Mucosa of stomach (tissue), 1 donor: ENCODE results near the gene MYO1E.
"Not testable (repeated sequence)": the region's sequence is repeated elsewhere in the genome, so short reads cannot be mapped to it uniquely, and the experiment has no call there.

Experiments
- H3K27me3 ChIP-seq: one replicate; pipeline ENCODE4 v1.7.0; 2013; ENCODE audit warnings: mild to moderate bottlenecking, low read length; ENCODE audit not compliant: control insufficient read depth, insufficient read depth
- H3K36me3 ChIP-seq: one replicate; pipeline ENCODE4 v1.7.0; 2013; ENCODE audit warnings: low read length; ENCODE audit not compliant: control insufficient read depth, insufficient read depth
- H3K4me1 ChIP-seq: one replicate; pipeline ENCODE4 v1.7.0; 2013; ENCODE audit warnings: mild to moderate bottlenecking, low read length; ENCODE audit not compliant: control insufficient read depth, insufficient read depth
- H3K4me3 ChIP-seq: one replicate; pipeline ENCODE4 v1.7.0; 2013; ENCODE audit warnings: low read length
- H3K9ac ChIP-seq: one replicate; pipeline ENCODE4 v1.7.0; 2013; ENCODE audit warnings: mild to moderate bottlenecking, low read length, moderate library complexity
- H3K9me3 ChIP-seq: one replicate; pipeline ENCODE4 v1.7.0; 2013; ENCODE audit warnings: mild to moderate bottlenecking, low read length, moderate library complexity; ENCODE audit not compliant: control insufficient read depth
- donor health status: Pancreatic carcinoma.

Gene MYO1E

GRCh38 chr15:59292442-59293151 is 80.1 kb downstream of the MYO1E start:
- H3K4me1 ChIP-seq = peaks cover 40% of the 10 kb centered on the region
- no peaks in the 10 kb centered on the region for H3K9me3 ChIP-seq
- H3K9ac ChIP-seq = no peak overlapping the region
- no peaks in the 10 kb centered on the region for H3K36me3 ChIP-seq
- no peaks in the 10 kb centered on the region for H3K27me3 ChIP-seq
- no peak overlapping the region for H3K4me3 ChIP-seq

GRCh38 chr15:59291213-59291549 is 81.5 kb downstream of the MYO1E start:
- H3K4me1 ChIP-seq = peaks cover 40% of the 10 kb centered on the region
- no peaks in the 10 kb centered on the region for H3K27me3 ChIP-seq
- H3K9ac ChIP-seq = no peak overlapping the region
- no peak overlapping the region for H3K4me3 ChIP-seq
- no peaks in the 10 kb centered on the region for H3K9me3 ChIP-seq
- no peaks in the 10 kb centered on the region for H3K36me3 ChIP-seq

- Histone ChIP-seq H3K27me3 (no peaks in the 10 kb centered on the region), H3K9ac (peak overlapping the region; percentile 8), H3K4me3 (no peak overlapping the region), H3K4me1 (peaks cover 40% of the 10 kb centered on the region), H3K9me3 (no peaks in the 10 kb centered on the region), H3K36me3 (no peaks in the 10 kb centered on the region)
Observed at GRCh38 chr15:59290295-59291212, 82.1 kb downstream of the MYO1E start.

- H3K36me3 ChIP-seq = no peaks in the 10 kb centered on the region
- H3K4me3 ChIP-seq = no peak overlapping the region
- peaks cover 38% of the 10 kb centered on the region for H3K4me1 ChIP-seq
- H3K9me3 ChIP-seq = no peaks in the 10 kb centered on the region
- H3K27me3 ChIP-seq = no peaks in the 10 kb centered on the region
- H3K9ac ChIP-seq = no peak overlapping the region
Observed at GRCh38 chr15:59289574-59289973, 83.1 kb downstream of the MYO1E start.

- Histone ChIP-seq H3K9ac (no peak overlapping the region), H3K36me3 (no peaks in the 10 kb centered on the region), H3K4me3 (no peak overlapping the region), H3K9me3 (no peaks in the 10 kb centered on the region), H3K27me3 (no peaks in the 10 kb centered on the region), H3K4me1 (peaks cover 35% of the 10 kb centered on the region)
Observed at GRCh38 chr15:59283717-59284391, 88.8 kb downstream of the MYO1E start.

GRCh38 chr15:59282515-59283337 is 89.9 kb downstream of the MYO1E start:
- Histone ChIP-seq H3K36me3 (no peaks in the 10 kb centered on the region), H3K4me1 (peaks cover 44% of the 10 kb centered on the region), H3K9ac (peak overlapping the region; percentile 18), H3K4me3 (no peak overlapping the region), H3K9me3 (no peaks in the 10 kb centered on the region), H3K27me3 (no peaks in the 10 kb centered on the region)

- peaks cover 53% of the 10 kb centered on the region for H3K4me1 ChIP-seq
- H3K36me3 ChIP-seq = no peaks in the 10 kb centered on the region
- H3K9ac ChIP-seq = no peak overlapping the region
- H3K4me3 ChIP-seq = no peak overlapping the region
- no peaks in the 10 kb centered on the region for H3K9me3 ChIP-seq
- H3K27me3 ChIP-seq = no peaks in the 10 kb centered on the region
Observed at GRCh38 chr15:59281699-59282098, 91.0 kb downstream of the MYO1E start.

GRCh38 chr15:59280855-59281254 is 91.8 kb downstream of the MYO1E start:
- no peaks in the 10 kb centered on the region for H3K27me3 ChIP-seq

GRCh38 chr15:59280292-59280691 is 92.4 kb downstream of the MYO1E start:
- not testable (repeated sequence) for H3K27me3 ChIP-seq, H3K9ac ChIP-seq, H3K36me3 ChIP-seq, H3K4me3 ChIP-seq, H3K9me3 ChIP-seq
- H3K4me1 ChIP-seq = peaks cover 62% of the 10 kb centered on the region

More at GRCh38 chr15:59280855-59281254, 91.8 kb downstream of the MYO1E start:
- Histone ChIP-seq H3K9ac (no peak overlapping the region), H3K36me3 (no peaks in the 10 kb centered on the region), H3K4me3 (no peak overlapping the region), H3K9me3 (no peaks in the 10 kb centered on the region), H3K4me1 (peaks cover 59% of the 10 kb centered on the region)

GRCh38 chr15:59279023-59279422 is 93.6 kb downstream of the MYO1E start:
- peaks cover 62% of the 10 kb centered on the region for H3K4me1 ChIP-seq
- no peaks in the 10 kb centered on the region for H3K9me3 ChIP-seq
- H3K4me3 ChIP-seq = no peak overlapping the region
- no peaks in the 10 kb centered on the region for H3K27me3 ChIP-seq
- H3K9ac ChIP-seq = no peak overlapping the region
- no peaks in the 10 kb centered on the region for H3K36me3 ChIP-seq

- H3K9ac ChIP-seq = no peak overlapping the region
- no peaks in the 10 kb centered on the region for H3K36me3 ChIP-seq
- H3K27me3 ChIP-seq = no peaks in the 10 kb centered on the region
- no peaks in the 10 kb centered on the region for H3K9me3 ChIP-seq
- H3K4me3 ChIP-seq = no peak overlapping the region
- peaks cover 62% of the 10 kb centered on the region for H3K4me1 ChIP-seq
Observed at GRCh38 chr15:59278120-59278519, 94.6 kb downstream of the MYO1E start.
